A673 (cell line): ENCODE measurements around the gene ZC3H7B. TPM values are rescaled to one million over a fixed set of nuclear protein-coding genes. Genes with fewer than 3 reads are reported as not detected.

ENCODE experiments used
- BruUV-seq: library from RNA; stranded (reverse); fragments of 400-500 nt; replicated peaks from 2 replicates; lab custom pipeline; 2021; lab: Mats Ljungman, UMichigan
- CTCF ChIA-PET: fragments of 300-600 bp; sonication (Branson Sonifier 250); formaldehyde crosslinking; loops from one replicate; lab custom pipeline; 2022; ENCODE audit warnings: antibody characterized with exemption; lab: Charles Lee
- POLR2A ChIA-PET: fragments of 300-600 bp; sonication (Branson Sonifier 250); formaldehyde crosslinking; loops from one replicate; lab custom pipeline; 2022; ENCODE audit warnings: antibody characterized with exemption; ENCODE audit not compliant: low non-redundant PET; lab: Charles Lee
- DNase-seq: peaks from one replicate; pipeline ENCODE4 v3.0.0-alpha.2; 2015; ENCODE audit warnings: low spot score
- H3K27ac ChIP-seq: fragments of 200-600 bp; sonication (generic); 2 replicates; pipeline ENCODE4 v1.5.1; 2016; ENCODE audit warnings: mixed run types, low read depth, mild to moderate bottlenecking, mixed read lengths, antibody characterized with exemption, low read length; ENCODE audit not compliant: poor library complexity, severe bottlenecking
- H3K27me3 ChIP-seq: fragments of 200-600 bp; sonication (generic); replicated peaks from 2 replicates; pipeline ENCODE4 v1.6.1; 2017; ENCODE audit warnings: mixed run types, low read depth, mild to moderate bottlenecking, mixed read lengths, antibody characterized with exemption, low read length; ENCODE audit not compliant: insufficient read depth, poor library complexity
- H3K36me3 ChIP-seq: fragments of 200-600 bp; sonication (generic); 2 replicates; pipeline ENCODE4 v1.6.1; 2016; ENCODE audit warnings: mixed run types, mild to moderate bottlenecking, mixed read lengths, antibody characterized with exemption, low read length; ENCODE audit not compliant: insufficient read depth, poor library complexity, severe bottlenecking
- H3K4me1 ChIP-seq: fragments of 200-600 bp; sonication (generic); 2 replicates; pipeline ENCODE4 v1.6.1; 2017; ENCODE audit warnings: mixed run types, mild to moderate bottlenecking, mixed read lengths, antibody characterized with exemption, low read length; ENCODE audit not compliant: insufficient read depth, poor library complexity, severe bottlenecking
- H3K4me3 ChIP-seq: fragments of 200-600 bp; sonication (generic); 2 replicates; pipeline ENCODE4 v1.5.1; 2016; ENCODE audit warnings: low read depth, mixed run types, mild to moderate bottlenecking, mixed read lengths, low read length; ENCODE audit not compliant: poor library complexity, severe bottlenecking
- H3K9me3 ChIP-seq: fragments of 200-600 bp; sonication (generic); 2 replicates; pipeline ENCODE4 v1.6.1; 2016; ENCODE audit warnings: mixed run types, low read depth, mild to moderate bottlenecking, mixed read lengths, antibody characterized with exemption, low read length; ENCODE audit not compliant: poor library complexity, severe bottlenecking
- EZH2 ChIP-seq: fragments of 200-600 bp; sonication (generic); IDR thresholded peaks from 2 replicates; pipeline ENCODE4 v1.6.1; 2017; ENCODE audit warnings: borderline replicate concordance, low read depth, mild to moderate bottlenecking, mixed read lengths, antibody characterized with exemption, low read length; ENCODE audit not compliant: poor library complexity, severe bottlenecking
- intact Hi-C: fragments of 100-400 bp; cut with micrococcal nuclease; formaldehyde crosslinking; loops from one replicate; pipeline ENCODE4 v1.10.0; 2022; ENCODE audit not compliant: unreplicated experiment
- total RNA-seq: library from RNA; stranded (reverse); gene quantifications from 2 replicates; pipeline ENCODE4 v1.2.3, GENCODE V29; 2021
- TF ChIP-seq, protein P1 (sequence below): fragments of 300-800, 200-600 bp; sonication (generic); conservative IDR thresholded peaks from 2 replicates; pipeline ENCODE4 v1.5.1; 2017; ENCODE audit warnings: low read depth, mild to moderate bottlenecking, antibody characterized with exemption, low read length, moderate library complexity, mixed read lengths

Gene ZC3H7B
- total RNA-seq, 1 experiment from 2014 or later: 90.4 TPM

DNA sequence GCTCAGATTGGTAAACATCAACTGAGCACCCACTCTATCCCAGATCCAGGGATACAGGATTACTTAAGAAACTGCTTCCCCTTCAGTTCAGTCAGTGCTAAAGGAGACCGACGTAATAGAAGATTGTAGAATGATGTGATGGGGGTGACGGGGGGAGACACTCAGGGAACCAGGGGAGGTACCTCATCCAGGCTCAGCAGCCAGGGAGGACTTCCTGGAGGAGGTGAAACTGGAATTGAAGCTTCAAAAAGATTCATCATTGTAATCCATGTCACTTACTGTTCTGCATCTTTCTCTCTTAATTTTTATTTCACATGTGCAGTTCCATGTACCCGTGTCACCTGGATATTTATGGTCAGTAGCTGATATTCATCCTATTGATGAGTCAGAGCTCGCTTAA is 61.3 kb downstream of the ZC3H7B start:
- Histone ChIP-seq H3K9me3 (no peaks in the 10 kb centered on the region), H3K27me3 (no peaks in the 10 kb centered on the region), H3K4me1 (peaks cover 14% of the 10 kb centered on the region), H3K27ac (no peak overlapping the region), H3K4me3 (no peak overlapping the region), H3K36me3 (peaks cover 2% of the 10 kb centered on the region)
- BruUV-seq: no TSS peak
- no peak for TF ChIP-seq EZH2
- TF ChIP-seq, protein P1, sequence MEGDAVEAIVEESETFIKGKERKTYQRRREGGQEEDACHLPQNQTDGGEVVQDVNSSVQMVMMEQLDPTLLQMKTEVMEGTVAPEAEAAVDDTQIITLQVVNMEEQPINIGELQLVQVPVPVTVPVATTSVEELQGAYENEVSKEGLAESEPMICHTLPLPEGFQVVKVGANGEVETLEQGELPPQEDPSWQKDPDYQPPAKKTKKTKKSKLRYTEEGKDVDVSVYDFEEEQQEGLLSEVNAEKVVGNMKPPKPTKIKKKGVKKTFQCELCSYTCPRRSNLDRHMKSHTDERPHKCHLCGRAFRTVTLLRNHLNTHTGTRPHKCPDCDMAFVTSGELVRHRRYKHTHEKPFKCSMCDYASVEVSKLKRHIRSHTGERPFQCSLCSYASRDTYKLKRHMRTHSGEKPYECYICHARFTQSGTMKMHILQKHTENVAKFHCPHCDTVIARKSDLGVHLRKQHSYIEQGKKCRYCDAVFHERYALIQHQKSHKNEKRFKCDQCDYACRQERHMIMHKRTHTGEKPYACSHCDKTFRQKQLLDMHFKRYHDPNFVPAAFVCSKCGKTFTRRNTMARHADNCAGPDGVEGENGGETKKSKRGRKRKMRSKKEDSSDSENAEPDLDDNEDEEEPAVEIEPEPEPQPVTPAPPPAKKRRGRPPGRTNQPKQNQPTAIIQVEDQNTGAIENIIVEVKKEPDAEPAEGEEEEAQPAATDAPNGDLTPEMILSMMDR: no peak
- DNase-seq: no peak
- ChIA-PET POLR2A (no interaction called here), CTCF (no interaction called here)
- intact Hi-C loops: no loop called here

DNA sequence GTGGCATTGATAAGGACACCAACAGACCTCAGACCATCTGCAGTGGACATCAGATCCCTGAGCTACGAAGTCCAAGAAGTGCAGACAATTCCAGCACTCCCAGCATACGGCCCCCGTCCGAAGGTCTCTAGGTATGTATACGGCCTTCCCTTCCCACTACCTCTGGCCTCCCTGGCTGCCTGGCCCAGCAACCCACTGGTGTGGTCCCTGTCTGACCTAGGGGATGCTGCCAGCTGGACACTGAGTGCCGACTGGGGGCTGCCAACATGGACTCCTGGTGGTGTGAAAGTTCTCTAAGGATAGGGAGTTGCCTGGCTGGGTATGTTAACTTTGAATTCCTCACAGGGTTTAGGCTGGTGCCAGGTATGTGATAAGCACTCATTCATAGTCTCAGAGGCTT is 62.9 kb downstream of the ZC3H7B start:
- POLR2A ChIA-PET: no interaction called here
- intact Hi-C loops: no loop called here

DNA sequence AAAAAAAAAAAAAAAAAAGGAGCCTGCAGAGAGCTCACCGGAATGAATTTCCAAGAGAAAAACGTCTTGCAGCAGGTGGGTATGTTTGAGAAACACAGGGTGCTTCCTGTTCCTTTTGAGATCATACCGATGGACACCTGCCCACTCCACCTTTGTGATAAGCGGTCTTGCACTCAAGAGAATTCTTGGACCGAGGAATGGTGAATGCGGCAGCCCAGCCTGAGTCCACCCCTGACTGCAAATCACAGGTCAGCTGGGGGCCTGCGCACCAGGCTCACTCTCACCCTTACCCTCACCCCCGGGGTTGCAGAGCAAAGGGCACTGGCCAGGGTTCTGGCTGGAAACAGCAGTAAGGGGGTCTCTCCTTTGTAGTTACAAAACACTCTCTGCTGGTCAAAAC is 63.6 kb downstream of the ZC3H7B start:
- CTCF ChIA-PET: interaction anchor here (0.6 kb wide), 1 partner anchor 25 kb away, joined by 4 read pairs; no protein-coding TSS in a partner anchor
- H3K27ac ChIP-seq: no peak overlapping the region
- peaks cover 17% of the 10 kb centered on the region for H3K4me1 ChIP-seq
- no TSS peak for BruUV-seq
- DNase-seq: no peak
- POLR2A ChIA-PET: no interaction called here
- H3K4me3 ChIP-seq: no peak overlapping the region
- H3K27me3 ChIP-seq: no peaks in the 10 kb centered on the region
- intact Hi-C loops: no loop called here
- TF ChIP-seq, protein P1: no peak
- no peak for TF ChIP-seq EZH2
- H3K9me3 ChIP-seq: no peaks in the 10 kb centered on the region
- no peaks in the 10 kb centered on the region for H3K36me3 ChIP-seq

More for the DNA sequence above, 62.9 kb downstream of the ZC3H7B start:
- CTCF ChIA-PET: no interaction called here
- Histone ChIP-seq H3K36me3 (no peaks in the 10 kb centered on the region), H3K9me3 (no peaks in the 10 kb centered on the region), H3K4me3 (no peak overlapping the region), H3K4me1 (peaks cover 17% of the 10 kb centered on the region), H3K27ac (no peak overlapping the region), H3K27me3 (no peaks in the 10 kb centered on the region)
- BruUV-seq: no TSS peak
- no peak for TF ChIP-seq EZH2
- TF ChIP-seq, protein P1: no peak
- DNase-seq: no peak
